ENCODE data around the gene DOCK4. TPM values are rescaled to one million over a fixed set of nuclear protein-coding genes. Genes with fewer than 3 reads are reported as not detected.

DOCK4 gene
- total and polyA plus RNA-seq, 10 of the 15 experiments (the other 5 are each of a cell fraction or from before 2014, with no cell fraction given), result 0.03 to 0.73 (median 0.38) TPM

DNA sequence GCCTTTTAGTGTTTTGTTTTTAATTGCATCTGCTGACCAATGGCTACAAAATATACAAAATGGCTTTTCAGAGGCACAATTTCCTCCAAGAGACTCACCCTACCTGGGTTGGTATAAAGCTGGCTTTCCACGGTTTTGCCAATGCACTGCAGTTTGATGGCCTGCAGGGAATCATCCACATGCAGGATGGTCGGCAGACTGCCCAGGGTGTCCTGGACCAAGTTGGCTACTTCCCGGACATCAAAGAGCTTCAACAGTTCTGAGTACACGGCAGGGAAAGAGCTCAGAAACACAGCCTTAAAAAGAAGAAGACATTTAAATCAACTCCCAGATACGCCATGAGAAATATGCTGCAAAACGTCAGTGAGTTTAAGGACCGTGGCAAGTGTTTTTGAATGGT, 342.9 kb downstream of the DOCK4 start:
- in situ Hi-C loops (cut with MboI) (no loop called here), intact Hi-C loops (cut with micrococcal nuclease; ENCODE audit: unreplicated experiment) (no loop called here)
- BruUV-seq (replicated peaks), result no TSS peak
- H3K36me3 ChIP-seq (ENCODE audit: control insufficient read depth in 2 of 2, insufficient read depth in 2 of 2, low read length in 1 of 2), result no peaks in the 10 kb centered on the region
- SMC1A ChIA-PET (ENCODE audit: uncharacterized antibody, unreplicated experiment), result interaction anchor here (0.6 kb wide), 1 partner anchor 133 kb away, joined by 3 read pairs; no protein-coding TSS in a partner anchor
- H3K9ac ChIP-seq (ENCODE audit: control insufficient read depth, insufficient read depth, low read length), result no peak overlapping the region
- ATAC-seq (no peak), DNase-seq (ENCODE audit: low read depth, low spot score) (no peak), FAIRE-seq (no peak)
- H2AFZ ChIP-seq (ENCODE audit: control insufficient read depth, low read depth, low read length), result no peak overlapping the region
- H3K9me3 ChIP-seq (replicated peaks; ENCODE audit: control insufficient read depth, insufficient read depth, low read length), result no peaks in the 10 kb centered on the region
- CTCF ChIA-PET, result interaction anchor here (2.0 kb wide), 1 partner anchor 8 kb away, joined by 6 read pairs; no protein-coding TSS in a partner anchor
- H3K4me1 ChIP-seq (ENCODE audit: control insufficient read depth, insufficient read depth, low read length), result no peaks in the 10 kb centered on the region
- H3K4me3 ChIP-seq, result no peak overlapping the region
- TF ChIP-seq, protein P1, sequence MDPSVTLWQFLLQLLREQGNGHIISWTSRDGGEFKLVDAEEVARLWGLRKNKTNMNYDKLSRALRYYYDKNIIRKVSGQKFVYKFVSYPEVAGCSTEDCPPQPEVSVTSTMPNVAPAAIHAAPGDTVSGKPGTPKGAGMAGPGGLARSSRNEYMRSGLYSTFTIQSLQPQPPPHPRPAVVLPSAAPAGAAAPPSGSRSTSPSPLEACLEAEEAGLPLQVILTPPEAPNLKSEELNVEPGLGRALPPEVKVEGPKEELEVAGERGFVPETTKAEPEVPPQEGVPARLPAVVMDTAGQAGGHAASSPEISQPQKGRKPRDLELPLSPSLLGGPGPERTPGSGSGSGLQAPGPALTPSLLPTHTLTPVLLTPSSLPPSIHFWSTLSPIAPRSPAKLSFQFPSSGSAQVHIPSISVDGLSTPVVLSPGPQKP (IDR thresholded peaks at IDR 0.05; ENCODE audit: low read depth, low read length), result no peak
- no peak for TF ChIP-seq RAD21 (IDR thresholded peaks at IDR 0.05; ENCODE audit: insufficient read depth, low read depth, low read length)
- no peak for TF ChIP-seq NFIC (IDR thresholded peaks at IDR 0.05; ENCODE audit: low read depth, low read length)
- TF ChIP-seq RCOR1 (conservative IDR thresholded peaks at IDR 0.05; ENCODE audit: low read depth, low read length), result no peak
- no peak for TF ChIP-seq PAX5 (IDR thresholded peaks at IDR 0.05; ENCODE audit: borderline replicate concordance, low read depth, low read length)
- no peak for TF ChIP-seq HDGF (IDR thresholded peaks at IDR 0.05)
- TF ChIP-seq, protein P2, sequence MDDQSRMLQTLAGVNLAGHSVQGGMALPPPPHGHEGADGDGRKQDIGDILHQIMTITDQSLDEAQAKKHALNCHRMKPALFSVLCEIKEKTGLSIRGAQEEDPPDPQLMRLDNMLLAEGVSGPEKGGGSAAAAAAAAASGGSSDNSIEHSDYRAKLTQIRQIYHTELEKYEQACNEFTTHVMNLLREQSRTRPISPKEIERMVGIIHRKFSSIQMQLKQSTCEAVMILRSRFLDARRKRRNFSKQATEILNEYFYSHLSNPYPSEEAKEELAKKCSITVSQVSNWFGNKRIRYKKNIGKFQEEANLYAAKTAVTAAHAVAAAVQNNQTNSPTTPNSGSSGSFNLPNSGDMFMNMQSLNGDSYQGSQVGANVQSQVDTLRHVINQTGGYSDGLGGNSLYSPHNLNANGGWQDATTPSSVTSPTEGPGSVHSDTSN (IDR thresholded peaks at IDR 0.05; ENCODE audit: insufficient replicate concordance, low read depth, low read length), result no peak
- 84% methylated on average over 7 of the region's 7 CpGs for WGBS (ENCODE audit: insufficient coverage, insufficient replicate concordance, low lambda C conversion rate, missing lambda C conversion rate)
- RAD21 ChIA-PET (ENCODE audit: unreplicated experiment), result no interaction called here
- POLR2A ChIA-PET, result no interaction called here
- H3K79me2 ChIP-seq (ENCODE audit: control insufficient read depth, insufficient read depth, low read length), result no peaks in the 10 kb centered on the region
- H3K27me3 ChIP-seq (replicated peaks in 1 of 2; ENCODE audit: control insufficient read depth in 2 of 2, insufficient read depth in 2 of 2, low read length in 1 of 2), result no peaks in the 10 kb centered on the region
- H4K20me1 ChIP-seq (ENCODE audit: control insufficient read depth, insufficient read depth), result no peaks in the 10 kb centered on the region
- H3K27ac ChIP-seq (ENCODE audit: control insufficient read depth, insufficient read depth), result no peak overlapping the region
- no peak overlapping the region for H3K4me2 ChIP-seq (ENCODE audit: control insufficient read depth, insufficient read depth)
